ENCODE data around the gene SARS1. TPM values are rescaled to one million over a fixed set of nuclear protein-coding genes. Genes with fewer than 3 reads are reported as not detected.

SARS1 gene, protein sequence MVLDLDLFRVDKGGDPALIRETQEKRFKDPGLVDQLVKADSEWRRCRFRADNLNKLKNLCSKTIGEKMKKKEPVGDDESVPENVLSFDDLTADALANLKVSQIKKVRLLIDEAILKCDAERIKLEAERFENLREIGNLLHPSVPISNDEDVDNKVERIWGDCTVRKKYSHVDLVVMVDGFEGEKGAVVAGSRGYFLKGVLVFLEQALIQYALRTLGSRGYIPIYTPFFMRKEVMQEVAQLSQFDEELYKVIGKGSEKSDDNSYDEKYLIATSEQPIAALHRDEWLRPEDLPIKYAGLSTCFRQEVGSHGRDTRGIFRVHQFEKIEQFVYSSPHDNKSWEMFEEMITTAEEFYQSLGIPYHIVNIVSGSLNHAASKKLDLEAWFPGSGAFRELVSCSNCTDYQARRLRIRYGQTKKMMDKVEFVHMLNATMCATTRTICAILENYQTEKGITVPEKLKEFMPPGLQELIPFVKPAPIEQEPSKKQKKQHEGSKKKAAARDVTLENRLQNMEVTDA
- 135 TPM in 2 replicates for total RNA-seq
- long read RNA-seq, transcript SARS-202 (12 exons, 1,882 nt), result minor isoform, 5 of 707 reads
- long read RNA-seq, transcript SARS-206 (2 exons, 804 nt), result minor isoform, 7 of 707 reads
- long read RNA-seq, transcript SARS-201 (11 exons, 1,852 nt), result major isoform, 621 of 707 reads
- long read RNA-seq, partial matches to known transcripts, result 20 of 707 reads
- long read RNA-seq, other reads (novel, unspliced or antisense), result 54 of 707 reads

DNA sequence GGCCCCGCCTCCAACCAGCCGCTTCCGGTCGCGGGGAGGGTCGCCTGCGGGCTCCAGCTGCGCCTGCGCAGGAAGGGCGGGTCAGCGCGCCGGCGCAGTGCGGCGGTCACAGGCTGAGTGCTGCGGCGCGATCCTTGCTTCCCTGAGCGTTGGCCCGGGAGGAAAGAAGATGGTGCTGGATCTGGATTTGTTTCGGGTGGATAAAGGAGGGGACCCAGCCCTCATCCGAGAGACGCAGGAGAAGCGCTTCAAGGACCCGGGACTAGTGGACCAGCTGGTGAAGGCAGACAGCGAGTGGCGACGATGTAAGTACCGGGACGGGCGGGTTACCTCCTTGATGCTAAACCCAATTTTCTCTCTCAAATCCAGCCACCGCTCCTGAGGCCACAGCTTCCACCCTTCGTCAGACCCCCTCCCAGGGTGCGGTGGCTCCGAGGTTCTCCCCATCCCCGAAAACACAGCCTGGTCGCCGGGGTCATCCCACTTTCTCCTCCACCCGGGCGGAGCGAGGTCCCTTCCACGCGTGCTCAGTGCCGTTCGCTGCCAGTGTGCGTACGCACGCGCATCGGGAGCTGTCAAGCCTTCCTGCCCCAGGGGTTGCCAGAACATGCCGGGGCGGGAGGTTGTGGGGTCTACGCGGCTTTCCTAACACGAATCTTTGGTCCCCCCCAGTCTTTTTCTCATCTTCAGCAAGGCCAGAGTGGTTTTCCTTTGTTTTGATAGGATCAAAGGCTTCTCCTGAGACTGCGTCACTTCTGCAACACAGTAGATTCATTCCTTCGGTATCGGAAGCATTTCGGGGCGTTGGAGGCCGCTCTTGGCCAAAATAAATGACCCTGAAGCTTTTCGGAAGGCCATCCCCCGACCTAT is at the start of gene SARS1:
TSS of gene SARS1 (plus strand) at position 95 of the 870 bp plus-strand sequence. CDS start at position 170, 75 bp downstream.
- peaks cover 21% of the 10 kb centered on the region for H3K4me1 Mint-ChIP-seq (ENCODE audit: low read depth)
- TF ChIP-seq, protein P1, sequence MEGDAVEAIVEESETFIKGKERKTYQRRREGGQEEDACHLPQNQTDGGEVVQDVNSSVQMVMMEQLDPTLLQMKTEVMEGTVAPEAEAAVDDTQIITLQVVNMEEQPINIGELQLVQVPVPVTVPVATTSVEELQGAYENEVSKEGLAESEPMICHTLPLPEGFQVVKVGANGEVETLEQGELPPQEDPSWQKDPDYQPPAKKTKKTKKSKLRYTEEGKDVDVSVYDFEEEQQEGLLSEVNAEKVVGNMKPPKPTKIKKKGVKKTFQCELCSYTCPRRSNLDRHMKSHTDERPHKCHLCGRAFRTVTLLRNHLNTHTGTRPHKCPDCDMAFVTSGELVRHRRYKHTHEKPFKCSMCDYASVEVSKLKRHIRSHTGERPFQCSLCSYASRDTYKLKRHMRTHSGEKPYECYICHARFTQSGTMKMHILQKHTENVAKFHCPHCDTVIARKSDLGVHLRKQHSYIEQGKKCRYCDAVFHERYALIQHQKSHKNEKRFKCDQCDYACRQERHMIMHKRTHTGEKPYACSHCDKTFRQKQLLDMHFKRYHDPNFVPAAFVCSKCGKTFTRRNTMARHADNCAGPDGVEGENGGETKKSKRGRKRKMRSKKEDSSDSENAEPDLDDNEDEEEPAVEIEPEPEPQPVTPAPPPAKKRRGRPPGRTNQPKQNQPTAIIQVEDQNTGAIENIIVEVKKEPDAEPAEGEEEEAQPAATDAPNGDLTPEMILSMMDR (IDR thresholded peaks at IDR 0.05; ENCODE audit: unreplicated experiment), result no peak
- H3K9me3 Mint-ChIP-seq (ENCODE audit: low read depth), result no peaks in the 10 kb centered on the region
- H3K4me3 Mint-ChIP-seq (ENCODE audit: low read depth), result peak within 1 kb of the TSS; percentile 98
- peak within 1 kb of the TSS; percentile 97 for H3K27ac Mint-ChIP-seq
- H3K36me3 Mint-ChIP-seq (ENCODE audit: insufficient read depth), result peaks cover 3% of the 10 kb centered on the region
- peak; percentile 88 for DNase-seq (ENCODE audit: low spot score, unreplicated experiment)
- H3K27me3 Mint-ChIP-seq, result peaks cover 3% of the 10 kb centered on the region

DNA sequence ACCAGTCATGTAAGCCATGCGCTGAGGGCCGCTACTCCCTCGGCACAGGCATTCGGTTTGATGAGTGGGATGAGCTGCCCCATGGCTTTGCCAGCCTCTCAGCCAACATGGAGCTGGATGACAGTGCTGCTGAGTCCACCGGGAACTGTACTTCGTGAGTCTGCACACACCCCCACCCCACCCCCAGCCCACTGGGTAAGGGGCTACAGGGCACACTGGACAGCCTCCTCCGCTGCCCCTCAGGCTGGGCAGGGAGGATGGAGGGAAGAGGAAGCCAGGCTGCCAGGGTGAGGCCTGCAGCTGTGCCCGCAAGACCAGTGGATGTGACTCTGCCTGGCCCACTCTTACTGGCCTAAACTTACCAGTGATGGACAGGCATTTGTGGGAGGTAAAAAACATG is 49.2 kb upstream of the SARS1 start:
- Mint-ChIP-seq H3K36me3 (ENCODE audit: insufficient read depth) (no peaks in the 10 kb centered on the region), H3K4me1 (ENCODE audit: low read depth) (peaks cover 10% of the 10 kb centered on the region), H3K4me3 (ENCODE audit: low read depth) (no peak overlapping the region), H3K27ac (no peak overlapping the region), H3K9me3 (ENCODE audit: low read depth) (no peaks in the 10 kb centered on the region), H3K27me3 (no peaks in the 10 kb centered on the region)
- no peak for DNase-seq (ENCODE audit: low spot score, unreplicated experiment)
- TF ChIP-seq, protein P1 (IDR thresholded peaks at IDR 0.05; ENCODE audit: unreplicated experiment), result no peak

DNA sequence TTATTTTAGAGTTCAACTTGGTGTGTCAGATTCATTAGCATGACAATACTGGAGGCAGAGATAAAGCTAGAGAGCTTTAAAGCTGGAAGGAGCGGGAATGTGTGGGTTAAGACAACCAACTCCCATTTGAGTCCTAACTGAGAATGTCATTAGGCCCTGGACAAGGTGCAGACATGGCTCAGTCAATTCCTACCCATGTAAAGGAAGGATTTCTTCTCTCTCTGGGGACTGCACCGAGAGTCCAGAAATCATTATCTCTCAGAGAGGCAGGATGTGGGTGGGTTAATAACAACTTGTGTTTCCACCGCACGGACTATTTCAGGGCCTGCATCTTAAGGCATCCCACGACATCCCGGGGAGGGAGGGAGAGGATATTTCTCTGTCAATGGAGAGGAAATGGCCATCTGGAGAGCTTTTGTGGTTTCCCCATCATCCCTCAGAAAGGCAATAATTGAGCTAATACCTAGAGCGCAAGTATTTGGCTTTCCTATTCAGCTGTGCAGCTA is 46.7 kb upstream of the SARS1 start:
- no peaks in the 10 kb centered on the region for H3K27me3 Mint-ChIP-seq
- no peaks in the 10 kb centered on the region for H3K36me3 Mint-ChIP-seq (ENCODE audit: insufficient read depth)
- DNase-seq (ENCODE audit: low spot score, unreplicated experiment), result no peak
- TF ChIP-seq, protein P1 (IDR thresholded peaks at IDR 0.05; ENCODE audit: unreplicated experiment), result no peak
- H3K4me1 Mint-ChIP-seq (ENCODE audit: low read depth), result peaks cover 8% of the 10 kb centered on the region
- H3K9me3 Mint-ChIP-seq (ENCODE audit: low read depth), result no peaks in the 10 kb centered on the region
- no peak overlapping the region for H3K4me3 Mint-ChIP-seq (ENCODE audit: low read depth)
- no peak overlapping the region for H3K27ac Mint-ChIP-seq

- Mint-ChIP-seq H3K27me3 (no peaks in the 10 kb centered on the region), H3K27ac (no peak overlapping the region)
- TF ChIP-seq, protein P1 (IDR thresholded peaks at IDR 0.05; ENCODE audit: unreplicated experiment), result no peak
Observed at GRCh38 chr1:109170035-109170764, 43.5 kb upstream of the SARS1 start.

More at GRCh38 chr1:109170035-109170764, 43.5 kb upstream of the SARS1 start:
- Mint-ChIP-seq H3K36me3 (ENCODE audit: insufficient read depth) (no peaks in the 10 kb centered on the region), H3K4me3 (ENCODE audit: low read depth) (no peak overlapping the region), H3K4me1 (ENCODE audit: low read depth) (peaks cover 9% of the 10 kb centered on the region), H3K9me3 (ENCODE audit: low read depth) (no peaks in the 10 kb centered on the region)
- DNase-seq (ENCODE audit: low spot score, unreplicated experiment), result no peak
